DMS 273 (cell line): ENCODE results near the gene BMPR1B.
"Not testable (repeated sequence)": the region's sequence is repeated elsewhere in the genome, so short reads cannot be mapped to it uniquely, and the experiment has no call there.

ENCODE experiments used
- DNase-seq: peaks from one replicate; lab custom pipeline; 2025; ENCODE audit not compliant: unreplicated experiment; lab: John Stamatoyannopoulos, UW

The BMPR1B gene

DNA sequence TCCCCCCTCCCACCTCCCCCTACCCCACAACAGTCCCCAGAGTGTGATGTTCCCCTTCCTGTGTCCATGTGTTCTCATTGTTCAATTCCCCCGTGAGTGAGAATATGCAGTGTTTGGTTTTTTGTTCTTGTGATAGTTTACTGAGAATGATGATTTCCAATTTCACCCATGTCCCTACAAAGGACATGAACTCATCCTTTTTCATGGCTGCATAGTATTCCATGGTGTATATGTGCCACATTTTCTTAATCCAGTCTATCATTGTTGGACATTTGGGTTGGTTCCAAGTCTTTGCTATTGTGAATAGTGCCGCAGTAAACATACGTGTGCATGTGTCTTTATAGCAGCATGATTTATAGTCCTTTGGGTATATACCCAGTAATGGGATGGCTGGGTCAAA, 413.6 kb downstream of the BMPR1B start:
- not testable (repeated sequence) for DNase-seq

DNA sequence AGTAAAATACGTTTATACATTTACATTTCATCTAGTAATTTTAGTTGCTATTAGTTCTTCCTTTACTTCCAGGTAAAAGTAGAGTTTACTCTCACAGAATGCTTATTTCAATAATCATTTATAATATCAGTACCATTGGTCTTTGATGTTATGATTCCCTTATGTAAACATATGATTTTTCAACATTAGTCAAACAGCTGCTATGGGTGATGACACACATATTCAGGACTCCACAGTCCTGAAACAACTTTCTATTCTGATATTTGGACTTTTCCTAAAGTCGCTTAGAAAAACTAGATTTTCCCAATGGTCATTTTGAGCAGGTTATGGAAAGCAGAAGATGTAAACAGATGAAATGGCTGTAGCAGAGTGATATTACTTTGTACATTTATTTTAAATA, 421.2 kb downstream of the BMPR1B start:
- no peak for DNase-seq

DNA sequence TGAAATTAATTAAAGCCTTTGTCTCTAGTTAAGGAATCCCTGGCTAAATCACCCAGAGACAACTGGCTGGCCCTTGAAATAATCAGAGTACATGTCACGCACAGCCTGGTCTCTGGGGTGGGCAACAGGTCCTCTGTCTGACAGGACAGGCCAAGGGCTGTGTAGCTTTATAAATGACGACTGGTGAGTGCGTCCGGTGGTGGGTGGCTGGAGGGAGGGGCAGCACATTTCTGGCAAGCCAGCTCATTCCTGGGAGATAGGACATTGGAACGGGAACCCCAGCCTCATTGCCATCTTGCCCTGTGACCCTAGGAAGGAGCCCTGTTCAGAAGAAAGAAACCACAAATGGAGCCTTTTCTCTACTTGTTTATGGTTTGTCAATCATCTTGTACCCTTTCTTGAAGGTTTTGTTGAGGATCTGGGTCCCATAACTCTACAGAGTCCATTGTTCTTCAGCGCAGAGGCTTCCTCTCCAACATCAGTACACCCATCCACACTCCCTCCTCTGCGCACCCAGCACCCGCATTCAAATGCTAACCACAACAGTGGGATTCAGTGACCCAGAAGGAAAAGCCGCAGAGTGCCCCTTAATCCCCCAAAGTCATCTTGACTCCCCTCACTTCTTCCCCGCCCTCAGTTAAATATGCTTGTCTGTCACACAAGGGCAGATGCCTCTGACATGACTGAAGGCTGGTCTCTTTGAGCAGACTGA, 422.9 kb downstream of the BMPR1B start:
- DNase-seq, result no peak

DNA sequence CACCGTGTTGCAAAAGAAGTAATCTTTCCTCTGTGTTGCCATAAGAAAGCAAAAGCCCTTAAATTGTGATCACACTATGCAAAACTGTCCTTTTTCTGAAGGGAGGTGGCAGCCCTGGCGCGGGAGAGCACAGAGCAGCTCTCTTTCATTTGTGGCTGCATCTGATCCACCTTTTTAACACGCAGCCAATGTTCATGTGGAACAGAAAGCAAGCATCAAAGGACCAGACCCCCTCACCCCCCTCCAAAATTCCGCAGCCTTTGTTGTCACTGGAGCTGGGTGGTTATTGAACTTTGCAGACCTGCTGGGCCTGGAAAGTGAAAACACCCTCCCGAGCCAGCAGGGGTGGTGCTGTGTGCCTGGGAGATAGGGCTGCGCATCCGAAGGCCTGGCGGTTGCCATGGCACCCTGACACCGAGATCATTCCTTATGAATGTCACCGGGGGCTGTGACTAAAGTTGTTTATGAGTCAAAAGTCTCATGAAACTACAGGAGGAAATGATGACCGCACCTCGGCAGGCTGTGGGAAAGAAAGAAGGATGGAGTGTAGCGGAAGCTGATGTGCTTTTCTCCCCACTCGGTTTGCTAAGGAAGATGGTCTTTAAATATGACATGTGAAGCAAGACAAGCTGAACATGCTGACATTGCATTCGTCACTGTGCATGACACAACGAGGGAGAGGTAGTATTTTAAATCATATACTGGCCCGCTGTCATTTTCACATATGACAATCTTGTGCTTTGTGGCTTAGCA, 423.7 kb downstream of the BMPR1B start:
- DNase-seq, result no peak

DNA sequence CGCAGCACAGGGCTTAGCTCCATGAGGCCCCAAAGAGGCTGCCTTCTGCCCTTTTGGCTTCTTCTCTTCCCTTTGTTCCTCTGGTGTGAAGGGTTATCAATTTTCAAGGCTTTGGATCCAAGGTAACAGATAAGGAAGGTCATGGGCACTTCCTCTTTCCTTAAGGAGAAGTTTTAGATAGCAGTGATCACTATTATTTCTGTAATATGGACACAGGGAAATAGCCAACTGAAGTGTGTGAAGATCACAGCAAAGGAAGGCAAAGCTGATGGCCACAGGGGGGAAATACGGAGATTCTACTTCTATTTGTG, 424.2 kb downstream of the BMPR1B start:
- no peak for DNase-seq

DNA sequence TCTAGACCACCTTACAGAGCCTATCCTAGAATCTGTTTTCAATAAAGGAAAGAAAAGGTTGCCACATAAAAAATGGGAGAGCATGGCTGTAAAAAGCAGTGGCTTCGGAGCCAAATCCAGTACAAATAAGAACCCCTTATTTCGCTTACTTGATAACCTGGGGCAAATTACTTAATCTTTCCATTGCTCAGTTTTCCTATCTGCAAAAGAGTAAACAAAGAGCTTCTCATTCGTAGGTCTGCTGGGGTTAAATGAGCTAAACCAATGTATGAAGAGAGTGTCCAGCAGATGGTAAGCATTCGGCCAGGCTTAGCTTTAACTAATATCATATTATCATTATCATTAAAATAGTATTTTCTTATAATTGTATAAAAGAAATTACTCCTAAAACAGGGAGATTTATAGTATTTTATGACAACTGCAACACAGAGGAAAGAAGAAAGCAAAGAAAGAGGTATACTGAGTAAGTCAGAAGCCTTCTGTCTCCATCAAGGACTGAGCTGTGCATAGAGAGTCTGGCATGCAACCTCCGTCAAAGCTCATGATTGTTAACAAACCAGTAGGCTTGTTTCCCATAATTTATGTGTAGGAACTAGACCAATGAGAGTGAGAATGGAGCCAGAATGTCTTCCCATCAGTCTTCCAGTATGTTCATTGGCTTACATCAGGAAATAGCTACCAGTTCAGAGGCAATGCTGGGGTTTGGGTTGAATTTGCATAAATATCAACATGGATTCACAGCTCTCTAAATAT, 426.1 kb downstream of the BMPR1B start:
- DNase-seq, result no peak

DNA sequence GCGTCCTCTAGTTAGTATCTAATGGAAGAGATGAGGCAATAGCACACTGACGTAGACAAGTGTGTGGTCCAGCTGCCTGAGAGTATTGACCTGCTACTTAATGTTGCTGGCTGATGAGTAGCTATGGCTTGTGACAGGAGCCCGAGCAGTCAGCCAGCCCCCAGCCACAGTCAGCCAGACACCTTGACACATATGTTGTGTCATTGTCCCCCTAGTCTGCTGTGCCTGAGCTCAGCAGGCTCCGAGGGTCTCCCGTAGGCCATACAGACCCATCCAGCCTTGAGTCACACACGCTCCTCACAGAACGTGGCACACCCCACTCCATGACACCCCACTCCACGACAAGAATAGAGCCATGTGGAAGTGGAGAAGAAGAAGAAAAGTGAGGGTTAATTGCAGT, 428.9 kb downstream of the BMPR1B start:
- no peak for DNase-seq

DNA sequence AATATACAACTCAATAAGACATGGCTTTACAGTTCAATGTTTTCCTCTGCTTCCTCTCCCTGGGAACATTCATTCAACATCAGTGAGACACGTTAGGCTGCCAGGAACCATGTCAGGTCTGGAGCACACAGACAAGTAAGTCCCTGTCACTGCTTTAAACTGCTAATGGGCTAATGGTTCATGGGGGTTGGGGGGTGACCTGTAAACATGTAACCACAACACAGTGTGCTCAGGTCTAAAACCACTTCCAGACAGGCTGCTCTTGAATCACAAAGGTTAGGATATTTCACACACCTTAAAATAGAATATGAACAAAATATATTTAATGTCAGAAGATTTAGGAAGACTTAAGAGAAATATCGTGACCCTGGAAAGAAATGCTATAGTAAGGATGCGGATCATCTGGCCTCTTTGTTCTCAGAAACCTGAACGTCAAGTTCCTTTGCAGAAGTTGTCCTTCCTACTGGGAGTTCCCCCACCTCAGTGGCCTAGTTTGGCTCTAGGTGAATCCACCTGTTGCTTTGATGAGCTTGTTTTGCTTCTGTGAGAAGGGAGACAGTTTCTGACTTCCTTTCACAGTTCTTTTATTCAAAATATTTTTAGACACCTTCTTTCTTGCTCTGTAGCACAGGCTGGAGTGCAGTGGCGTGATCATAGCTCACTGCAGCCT, 431.1 kb downstream of the BMPR1B start:
- DNase-seq, result no peak

DNA sequence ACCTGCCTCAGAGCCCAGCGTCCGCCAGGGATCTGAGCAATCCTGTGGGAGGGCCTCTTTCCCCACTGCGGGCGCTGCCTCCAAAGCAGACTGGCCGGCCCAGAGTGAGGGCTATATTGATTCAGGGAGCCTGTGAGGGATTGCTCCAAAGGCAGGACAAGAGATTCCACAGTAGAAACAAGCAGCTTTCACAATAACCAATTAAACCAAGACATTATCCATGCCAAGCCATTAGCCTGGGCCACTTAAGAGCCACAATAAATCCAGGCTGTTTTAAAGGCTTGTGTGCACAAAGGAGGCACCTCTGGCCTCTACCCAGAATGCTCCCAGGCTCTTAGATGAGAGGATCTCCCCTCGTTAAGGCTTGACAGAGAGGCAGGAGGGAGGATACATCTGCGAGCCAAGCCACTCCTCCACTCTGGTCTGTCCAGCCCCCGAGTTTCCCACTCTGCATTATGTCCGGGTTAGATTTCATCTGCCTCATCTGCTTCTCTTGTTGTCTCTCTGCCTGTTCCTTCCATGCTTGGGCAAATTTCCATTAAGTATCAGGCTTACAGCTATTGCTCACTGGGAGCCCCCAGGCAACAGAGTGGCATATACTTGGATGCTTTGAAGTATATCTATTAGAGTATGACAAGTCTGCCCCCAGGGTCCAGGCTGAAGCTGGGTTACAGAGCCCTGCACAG, 433.1 kb downstream of the BMPR1B start:
- DNase-seq, result peak; percentile 71

DNA sequence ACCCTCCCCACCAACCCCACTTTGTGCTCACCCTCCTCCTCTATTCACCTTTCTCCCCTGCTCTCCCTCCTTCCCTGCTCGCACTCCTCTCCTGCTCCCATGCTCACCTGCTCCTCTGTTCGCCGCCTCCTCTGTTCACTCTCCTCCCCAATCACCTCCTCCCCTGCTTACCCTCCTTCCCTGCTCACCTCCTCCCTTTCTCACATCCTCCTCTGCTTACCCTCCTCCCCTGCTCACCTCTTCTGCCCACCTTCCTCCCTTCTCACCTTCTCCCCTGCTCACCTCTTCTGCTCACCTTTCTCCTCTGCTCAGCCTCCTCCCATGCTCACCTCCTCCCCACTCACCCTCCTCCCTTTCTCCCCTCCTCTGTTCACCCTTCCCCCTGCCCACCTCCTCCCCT, 433.8 kb downstream of the BMPR1B start:
- DNase-seq, result no peak

DNA sequence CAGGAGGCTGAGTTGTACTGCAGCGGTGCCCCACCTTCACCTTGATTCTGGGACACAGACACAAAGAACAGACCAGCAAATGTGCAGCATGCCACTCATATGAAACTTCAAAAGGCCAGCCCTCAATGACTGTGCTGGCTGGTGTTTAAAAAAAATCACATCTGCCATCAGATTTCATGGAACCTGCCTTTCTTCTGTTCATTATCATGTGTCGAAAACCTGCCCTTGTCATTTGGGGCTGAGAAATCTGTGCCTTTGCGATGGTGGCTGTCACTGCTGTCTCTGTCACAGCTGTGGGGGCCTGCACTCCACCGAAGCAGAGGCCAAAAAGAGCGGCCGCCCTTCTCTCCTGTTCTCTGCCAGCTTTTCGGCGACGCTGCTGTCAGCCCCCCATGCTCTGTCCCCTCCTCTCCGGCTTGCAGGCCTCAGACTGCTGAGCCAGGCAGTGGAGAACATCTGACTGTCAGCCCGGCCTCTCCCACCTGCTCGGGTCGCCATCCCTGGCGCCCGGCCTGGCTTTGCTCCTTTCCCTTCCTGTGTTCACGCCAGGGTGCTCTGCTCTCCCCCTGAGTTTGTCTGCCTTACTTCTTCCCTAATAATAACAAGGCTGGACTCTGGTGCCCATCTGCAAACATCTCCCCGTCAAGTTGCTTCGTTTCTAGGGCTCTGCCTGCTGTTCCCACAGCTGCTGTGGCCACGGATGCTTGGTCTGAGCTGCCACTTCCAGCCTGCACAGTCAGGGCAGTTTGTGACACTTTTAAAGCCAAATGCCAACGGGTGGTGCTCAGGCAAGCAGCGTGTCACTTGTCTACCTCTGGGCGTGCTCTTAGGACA, 435.9 kb downstream of the BMPR1B start:
- peak; percentile 52 for DNase-seq

DNA sequence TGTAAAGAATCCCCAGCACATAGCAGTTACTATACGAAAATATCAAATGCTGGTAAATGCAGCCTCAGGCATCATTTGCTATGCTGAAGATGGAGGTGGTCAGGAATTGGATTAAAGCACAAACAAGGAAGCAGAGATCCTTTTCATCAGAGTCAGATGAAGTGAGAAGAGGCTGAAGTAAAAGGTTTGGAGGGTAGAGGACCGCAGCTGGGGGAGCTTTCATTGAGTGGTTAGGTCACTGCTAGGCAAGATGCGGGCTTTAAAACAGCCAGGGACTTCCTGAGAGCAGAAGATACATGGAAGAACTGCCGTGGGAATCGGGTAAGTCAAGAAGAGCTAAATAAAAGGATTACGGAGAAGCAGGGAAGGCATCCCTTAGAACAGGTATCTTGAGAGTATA, 439.6 kb downstream of the BMPR1B start:
- DNase-seq, result no peak

DNA sequence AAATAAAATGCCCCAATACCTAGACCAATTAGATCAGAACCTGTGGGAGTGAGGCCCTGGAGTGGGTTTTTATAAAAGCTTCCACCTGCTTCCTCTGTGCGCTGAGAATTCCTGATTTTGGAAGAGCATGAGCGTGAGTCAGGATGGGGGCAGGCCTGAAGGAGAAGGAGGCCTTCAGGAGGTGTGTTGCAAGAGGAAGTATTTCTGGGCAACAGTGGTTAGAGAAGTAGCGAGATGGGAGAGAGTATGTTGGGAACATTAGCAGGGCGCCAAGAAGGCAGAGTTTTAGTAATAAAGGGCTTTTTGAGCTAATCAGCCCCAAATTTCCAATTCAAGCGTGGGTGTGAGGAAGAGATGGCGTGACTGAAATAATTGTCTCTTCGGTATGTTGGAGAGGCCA, 441.2 kb downstream of the BMPR1B start:
- no peak for DNase-seq

DNA sequence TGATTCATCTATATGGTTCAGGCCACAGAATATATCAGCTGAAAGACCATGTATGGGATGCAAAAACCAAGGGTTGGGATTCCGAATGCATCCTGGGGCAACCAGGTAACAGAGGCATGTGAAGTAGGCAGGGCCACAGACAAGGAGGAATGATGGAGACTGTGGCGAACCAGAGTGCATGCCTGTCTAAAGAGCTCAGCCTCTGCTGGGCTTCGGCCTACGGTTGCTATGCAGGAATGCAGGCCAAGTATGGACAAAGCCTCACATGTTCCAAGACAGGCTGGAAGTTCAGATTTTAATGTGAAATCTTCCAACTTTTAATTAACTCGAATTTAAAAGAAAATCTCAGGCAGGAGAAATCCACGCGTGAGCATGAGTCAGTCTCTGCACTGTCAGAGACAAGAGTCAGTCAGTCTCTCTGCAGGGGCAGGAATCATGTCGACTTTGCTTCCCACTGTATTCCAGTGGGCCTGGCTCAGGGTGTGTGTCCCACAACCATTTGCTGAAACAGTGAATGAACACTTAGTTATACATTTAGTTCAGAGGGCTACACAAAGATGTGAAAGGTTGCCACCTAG, 446.6 kb downstream of the BMPR1B start:
- DNase-seq, result no peak

DNA sequence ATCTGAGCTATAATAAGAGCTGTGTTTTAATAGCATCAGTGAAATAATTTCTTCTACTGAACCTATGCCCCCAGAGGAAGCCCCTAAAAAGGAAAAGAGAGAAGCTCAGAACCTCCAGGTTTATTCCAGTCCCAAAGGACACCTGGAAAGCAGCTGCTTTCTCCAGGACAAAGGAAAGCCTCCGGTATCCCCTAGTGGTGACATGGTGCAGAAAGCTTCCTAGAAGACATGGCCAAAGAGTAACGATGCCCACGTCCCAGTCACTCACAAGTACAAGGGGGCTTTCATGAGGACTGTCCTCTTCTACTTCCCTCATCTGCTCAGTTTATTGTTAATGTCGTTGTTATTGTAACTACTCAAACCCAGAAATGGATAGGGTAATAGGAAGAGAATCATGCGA, 447.1 kb downstream of the BMPR1B start:
- DNase-seq, result peak; percentile 26
